IMR-90 (cell line): Measurements from ENCODE around the gene RALGAPB.

ENCODE experiments used
- BHLHE40 ChIP-seq: fragments of 150-350 bp; IDR thresholded peaks from 2 replicates; pipeline ENCODE4 v1.6.1; 2016; ENCODE audit warnings: mild to moderate bottlenecking, low read depth, low read length
- CEBPB ChIP-seq: IDR thresholded peaks from 2 replicates; pipeline ENCODE4 v1.6.1; 2012; ENCODE audit warnings: low read depth, low read length, improper control_type of control experiment
- CTCF ChIP-seq: conservative IDR thresholded peaks from 2 replicates; pipeline ENCODE4 v1.5.1; 2012; ENCODE audit warnings: mild to moderate bottlenecking, low read depth, low read length, improper control_type of control experiment
- MAFK ChIP-seq: IDR thresholded peaks from 2 replicates; pipeline ENCODE4 v1.6.1; 2012; ENCODE audit warnings: low read depth, low read length, improper control_type of control experiment
- MAZ ChIP-seq: IDR thresholded peaks from 2 replicates; pipeline ENCODE4 v1.6.1; 2012; ENCODE audit warnings: low read depth, mild to moderate bottlenecking, low read length, improper control_type of control experiment, moderate library complexity, borderline replicate concordance
- POLR2A ChIP-seq: IDR thresholded peaks from 2 replicates; pipeline ENCODE4 v1.6.1; 2012; ENCODE audit warnings: mild to moderate bottlenecking, low read depth, low read length
- RAD21 ChIP-seq: IDR thresholded peaks from 2 replicates; pipeline ENCODE4 v1.6.1; 2012; ENCODE audit warnings: low read length, improper control_type of control experiment
- RCOR1 ChIP-seq: IDR thresholded peaks from 2 replicates; pipeline ENCODE4 v1.6.1; 2012; ENCODE audit warnings: mild to moderate bottlenecking, low read length, improper control_type of control experiment; ENCODE audit not compliant: insufficient replicate concordance
- RFX5 ChIP-seq: IDR thresholded peaks from 2 replicates; pipeline ENCODE4 v1.8.0; 2012; ENCODE audit warnings: low read depth, mild to moderate bottlenecking, low read length, moderate library complexity
- SMC3 ChIP-seq: fragments of 150-350 bp; IDR thresholded peaks from 2 replicates; pipeline ENCODE4 v1.6.1; 2016; ENCODE audit warnings: low read depth, mild to moderate bottlenecking, antibody characterized with exemption, low read length, moderate library complexity

GRCh38 chr20:38423541-38423940 is 49.1 kb upstream of the RALGAPB start:
- TF ChIP-seq CTCF = no peak
- no peak for TF ChIP-seq RFX5
- no peak for TF ChIP-seq RAD21
- TF ChIP-seq POLR2A = no peak
- no peak for TF ChIP-seq MAFK
- TF ChIP-seq CEBPB = no peak
- no peak for TF ChIP-seq MAZ
- TF ChIP-seq BHLHE40 = no peak
- TF ChIP-seq SMC3 = no peak
- no peak for TF ChIP-seq RCOR1
